GM19238 (cell line): ENCODE measurements around the gene SND1.

Experiments used
- DNase-seq: peaks from one replicate; pipeline ENCODE4 v3.0.0; 2011; ENCODE audit warnings: low spot score; ENCODE audit not compliant: insufficient read length

The SND1 gene

GRCh38 chr7:127986581-127987521 lies 334.9 kb downstream of the SND1 start:
- DNase-seq, result no peak

- DNase-seq, result no peak
These were observed 336.8 kb downstream of the SND1 start for GRCh38 chr7:127988751-127989150.

GRCh38 chr7:127993317-127993716 lies 341.3 kb downstream of the SND1 start:
- no peak for DNase-seq

- DNase-seq, result no peak
These were observed 342.0 kb downstream of the SND1 start for GRCh38 chr7:127993987-127994386.

GRCh38 chr7:127995156-127995880 lies 343.3 kb downstream of the SND1 start:
- DNase-seq, result no peak

GRCh38 chr7:127995881-127996215 lies 343.9 kb downstream of the SND1 start:
- DNase-seq, result no peak

GRCh38 chr7:127996253-127997071 lies 344.5 kb downstream of the SND1 start:
- no peak for DNase-seq

GRCh38 chr7:127997226-127997922 lies 345.4 kb downstream of the SND1 start:
- DNase-seq, result no peak

- no peak for DNase-seq
These were observed 346.7 kb downstream of the SND1 start for GRCh38 chr7:127998671-127999070.

- no peak for DNase-seq
These were observed 348.1 kb downstream of the SND1 start for GRCh38 chr7:128000048-128000447.

GRCh38 chr7:128000854-128001265 lies 348.9 kb downstream of the SND1 start:
- no peak for DNase-seq

GRCh38 chr7:128003167-128003566 lies 351.2 kb downstream of the SND1 start:
- DNase-seq, result no peak

GRCh38 chr7:128003787-128004186 lies 351.8 kb downstream of the SND1 start:
- no peak for DNase-seq

- no peak for DNase-seq
These were observed 352.6 kb downstream of the SND1 start for GRCh38 chr7:128004623-128005022.

- no peak for DNase-seq
These were observed 353.1 kb downstream of the SND1 start for GRCh38 chr7:128005117-128005516.

GRCh38 chr7:128005759-128006159 lies 353.8 kb downstream of the SND1 start:
- no peak for DNase-seq

GRCh38 chr7:128006550-128007302 lies 354.7 kb downstream of the SND1 start:
- DNase-seq, result no peak

GRCh38 chr7:128007303-128007680 lies 355.3 kb downstream of the SND1 start:
- DNase-seq, result no peak

GRCh38 chr7:128008141-128008540 lies 356.1 kb downstream of the SND1 start:
- DNase-seq, result no peak

GRCh38 chr7:128008744-128009143 lies 356.8 kb downstream of the SND1 start:
- DNase-seq, result no peak
